Measurements from ENCODE around the gene POT1. TPM values are rescaled to one million over a fixed set of nuclear protein-coding genes. Genes with fewer than 3 reads are reported as not detected.

The POT1 gene
- total RNA-seq, 1 donor from 2014 or later: 28.7 TPM

DNA sequence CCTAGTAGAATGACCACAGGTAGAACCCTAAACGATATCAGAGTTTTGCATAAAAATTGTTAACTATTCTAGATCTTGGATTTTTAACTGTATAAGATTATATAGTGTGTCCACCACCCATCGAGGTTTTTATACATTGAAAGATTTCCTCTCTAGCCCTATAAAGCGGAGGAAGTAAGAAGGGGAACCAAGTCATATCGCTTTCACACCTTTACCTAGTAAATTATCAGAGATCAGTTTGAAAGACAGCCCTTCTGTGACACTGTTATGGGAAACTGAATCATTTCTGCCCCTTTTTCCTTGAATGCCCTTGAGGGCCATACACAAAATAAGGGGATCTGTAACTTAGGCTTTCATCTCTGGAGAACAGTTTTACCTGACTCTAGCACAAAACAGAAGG is 155.7 kb downstream of the POT1 start:
- Histone ChIP-seq H3K9me3 (no peaks in the 10 kb centered on the region), H3K36me3 (no peaks in the 10 kb centered on the region), H3K4me3 (no peak overlapping the region), H3K27ac (no peak overlapping the region), H3K4me1 (no peaks in the 10 kb centered on the region), H3K27me3 (no peaks in the 10 kb centered on the region)
- TF ChIP-seq, protein P1, sequence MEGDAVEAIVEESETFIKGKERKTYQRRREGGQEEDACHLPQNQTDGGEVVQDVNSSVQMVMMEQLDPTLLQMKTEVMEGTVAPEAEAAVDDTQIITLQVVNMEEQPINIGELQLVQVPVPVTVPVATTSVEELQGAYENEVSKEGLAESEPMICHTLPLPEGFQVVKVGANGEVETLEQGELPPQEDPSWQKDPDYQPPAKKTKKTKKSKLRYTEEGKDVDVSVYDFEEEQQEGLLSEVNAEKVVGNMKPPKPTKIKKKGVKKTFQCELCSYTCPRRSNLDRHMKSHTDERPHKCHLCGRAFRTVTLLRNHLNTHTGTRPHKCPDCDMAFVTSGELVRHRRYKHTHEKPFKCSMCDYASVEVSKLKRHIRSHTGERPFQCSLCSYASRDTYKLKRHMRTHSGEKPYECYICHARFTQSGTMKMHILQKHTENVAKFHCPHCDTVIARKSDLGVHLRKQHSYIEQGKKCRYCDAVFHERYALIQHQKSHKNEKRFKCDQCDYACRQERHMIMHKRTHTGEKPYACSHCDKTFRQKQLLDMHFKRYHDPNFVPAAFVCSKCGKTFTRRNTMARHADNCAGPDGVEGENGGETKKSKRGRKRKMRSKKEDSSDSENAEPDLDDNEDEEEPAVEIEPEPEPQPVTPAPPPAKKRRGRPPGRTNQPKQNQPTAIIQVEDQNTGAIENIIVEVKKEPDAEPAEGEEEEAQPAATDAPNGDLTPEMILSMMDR (IDR thresholded peaks at IDR 0.05): no peak
- no peak for DNase-seq (ENCODE audit: low spot score in 2 of 2)
- intact Hi-C loops (cut with DNase I): no loop called here

DNA sequence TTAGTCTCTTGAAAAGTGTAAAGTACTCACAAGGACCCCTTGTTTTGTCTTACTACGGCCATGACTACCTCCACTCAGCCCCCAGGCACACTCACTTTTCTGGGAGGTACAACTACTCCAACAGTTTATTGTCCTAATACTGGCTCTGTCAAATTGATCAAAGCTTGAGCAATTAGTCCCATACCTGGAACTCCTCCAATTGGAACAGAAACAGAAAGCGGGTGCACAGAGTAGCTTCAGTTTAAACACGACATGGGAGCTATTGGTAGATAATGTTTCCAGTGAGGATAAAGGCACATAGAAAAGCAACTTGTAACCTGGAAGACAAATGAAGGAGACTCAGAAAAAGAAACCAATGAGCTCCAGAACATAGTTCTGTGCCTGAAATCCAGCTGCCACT is 156.3 kb downstream of the POT1 start:
- TF ChIP-seq, protein P1 (IDR thresholded peaks at IDR 0.05): no peak
- H3K4me1 ChIP-seq: no peaks in the 10 kb centered on the region
- H3K9me3 ChIP-seq: no peaks in the 10 kb centered on the region
- H3K4me3 ChIP-seq: no peak overlapping the region
- H3K27ac ChIP-seq: no peak overlapping the region
- intact Hi-C loops (cut with DNase I): no loop called here
- H3K36me3 ChIP-seq: no peaks in the 10 kb centered on the region
- no peak for DNase-seq (ENCODE audit: low spot score in 2 of 2)
- no peaks in the 10 kb centered on the region for H3K27me3 ChIP-seq

Other genes starting within 250 kb of the POT1 start
- gene GPR37, start 164.0 kb downstream of the POT1 start, total RNA-seq: not detected